HL-60 (cell line): ENCODE results near the gene IDH3A.

Source experiments
- POLR2AphosphoS5 ChIP-seq: IDR thresholded peaks from 2 replicates; pipeline ENCODE4 v1.6.1; 2012; ENCODE audit warnings: low read depth
- TF ChIP-seq, protein P1 (sequence below): IDR thresholded peaks from one replicate; pipeline ENCODE4 v1.5.1; 2011; ENCODE audit warnings: low read length, control low read depth, inconsistent platforms; ENCODE audit not compliant: insufficient read depth

DNA sequence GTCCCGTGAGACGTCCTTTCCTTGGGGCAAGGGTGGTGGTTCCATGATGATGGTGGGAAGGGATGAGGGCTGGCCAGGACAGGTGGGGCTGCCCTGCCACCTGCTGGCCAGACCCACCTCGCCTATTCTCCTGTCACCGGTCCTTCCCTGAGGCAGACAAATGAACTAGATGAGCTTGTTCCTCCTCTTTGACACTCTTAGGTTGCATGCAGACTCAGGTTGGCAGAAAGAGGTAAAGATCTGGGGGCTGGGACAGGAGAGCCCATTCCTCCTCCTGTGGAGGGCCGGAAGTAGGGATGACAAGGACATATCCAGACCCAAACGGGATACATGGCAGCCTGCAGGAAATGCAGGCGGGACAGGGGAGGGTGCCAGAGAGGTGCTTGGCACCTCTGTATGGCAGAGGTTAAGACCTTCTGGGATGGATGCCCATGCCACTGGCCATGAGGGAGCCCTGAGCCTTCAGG is 46.6 kb downstream of the IDH3A start:
- TF ChIP-seq, protein P1, sequence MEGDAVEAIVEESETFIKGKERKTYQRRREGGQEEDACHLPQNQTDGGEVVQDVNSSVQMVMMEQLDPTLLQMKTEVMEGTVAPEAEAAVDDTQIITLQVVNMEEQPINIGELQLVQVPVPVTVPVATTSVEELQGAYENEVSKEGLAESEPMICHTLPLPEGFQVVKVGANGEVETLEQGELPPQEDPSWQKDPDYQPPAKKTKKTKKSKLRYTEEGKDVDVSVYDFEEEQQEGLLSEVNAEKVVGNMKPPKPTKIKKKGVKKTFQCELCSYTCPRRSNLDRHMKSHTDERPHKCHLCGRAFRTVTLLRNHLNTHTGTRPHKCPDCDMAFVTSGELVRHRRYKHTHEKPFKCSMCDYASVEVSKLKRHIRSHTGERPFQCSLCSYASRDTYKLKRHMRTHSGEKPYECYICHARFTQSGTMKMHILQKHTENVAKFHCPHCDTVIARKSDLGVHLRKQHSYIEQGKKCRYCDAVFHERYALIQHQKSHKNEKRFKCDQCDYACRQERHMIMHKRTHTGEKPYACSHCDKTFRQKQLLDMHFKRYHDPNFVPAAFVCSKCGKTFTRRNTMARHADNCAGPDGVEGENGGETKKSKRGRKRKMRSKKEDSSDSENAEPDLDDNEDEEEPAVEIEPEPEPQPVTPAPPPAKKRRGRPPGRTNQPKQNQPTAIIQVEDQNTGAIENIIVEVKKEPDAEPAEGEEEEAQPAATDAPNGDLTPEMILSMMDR: peak; percentile 77
- no peak for TF ChIP-seq POLR2AphosphoS5
